K562 (cell line): ENCODE measurements around the gene CACNA1I. TPM values are rescaled to one million over a fixed set of nuclear protein-coding genes. Genes with fewer than 3 reads are reported as not detected.

Experiments
- BHLHE40 ChIP-seq: IDR thresholded peaks from 2 replicates; pipeline ENCODE4 v1.6.1; 2011; ENCODE audit warnings: low read length, improper control_type of control experiment
- CREB1 ChIP-seq, 2 experiments: sonication (generic) in 1 of 2; formaldehyde crosslinking in 1 of 2; IDR thresholded peaks; 2 replicates each; pipeline versions ENCODE4 v1.6.1 to v1.8.0; 2012 to 2022; ENCODE audit warnings: inconsistent platforms in 1 of 2, mild to moderate bottlenecking in 1 of 2, missing genetic modification reagents in 1 of 2, moderate library complexity in 1 of 2
- CXXC5 ChIP-seq: fragments of 250-450 bp; sonication (Bioruptor Pico); IDR thresholded peaks from 2 replicates; pipeline ENCODE4 v1.8.0; 2022; ENCODE audit warnings: inconsistent platforms, mild to moderate bottlenecking, moderate library complexity
- EP400 ChIP-seq: fragments of 450-650 bp; IDR thresholded peaks from 2 replicates; pipeline ENCODE4 v1.6.1; 2017; ENCODE audit warnings: antibody characterized with exemption, mild to moderate bottlenecking, moderate library complexity
- FOXM1 ChIP-seq, 2 experiments: fragments of 450-650 bp in 1 of 2; sonication (generic) in 1 of 2; formaldehyde crosslinking in 1 of 2; IDR thresholded peaks; 2 replicates each; pipeline versions ENCODE4 v1.6.1 to v1.9.0; 2017 to 2022; ENCODE audit warnings: low read depth in 2 of 2, mild to moderate bottlenecking in 2 of 2, missing genetic modification reagents in 1 of 2, moderate library complexity in 1 of 2
- GABPA ChIP-seq: fragments of 200-800 bp; sonication (Bioruptor generic); conservative IDR thresholded peaks from 2 replicates; pipeline ENCODE4 v1.6.1; 2016; ENCODE audit warnings: low read depth, missing genetic modification characterization, missing compliant biosample characterization
- KDM5B ChIP-seq: fragments of 200-600 bp; sonication (generic); IDR thresholded peaks from 2 replicates; pipeline ENCODE4 v1.6.1; 2012; ENCODE audit warnings: low read depth, mild to moderate bottlenecking, moderate library complexity, low read length, control low read depth, inconsistent platforms; ENCODE audit not compliant: insufficient replicate concordance
- PHF20 ChIP-seq: fragments of 450-650 bp; IDR thresholded peaks from 2 replicates; pipeline ENCODE4 v1.6.1; 2018; ENCODE audit not compliant: partially characterized antibody
- RAD51 ChIP-seq: fragments of 450-650 bp; IDR thresholded peaks from 2 replicates; pipeline ENCODE4 v1.7.1; 2016; ENCODE audit warnings: low read depth, mild to moderate bottlenecking, borderline replicate concordance
- SP1 ChIP-seq: sonication (generic); formaldehyde crosslinking; IDR thresholded peaks from 2 replicates; pipeline ENCODE4 v1.8.1; 2022; ENCODE audit warnings: mild to moderate bottlenecking, missing genetic modification reagents
- XRCC5 ChIP-seq: fragments of 200-400 bp; formaldehyde crosslinking; IDR thresholded peaks from 2 replicates; pipeline ENCODE4 v1.6.1; 2017; ENCODE audit warnings: low read depth, mild to moderate bottlenecking, low read length
- ZBTB7A ChIP-seq: IDR thresholded peaks from 2 replicates; pipeline ENCODE4 v1.6.1; 2011; ENCODE audit warnings: low read depth, mild to moderate bottlenecking, low read length, moderate library complexity, borderline replicate concordance; ENCODE audit not compliant: control insufficient read depth
- ZNF696 ChIP-seq: fragments of 250-450 bp; sonication (Bioruptor Pico); conservative IDR thresholded peaks from 2 replicates; pipeline ENCODE4 v1.4.0; 2020; ENCODE audit warnings: mild to moderate bottlenecking, moderate library complexity
- ZSCAN29 ChIP-seq: fragments of 450-650 bp; IDR thresholded peaks from 2 replicates; pipeline ENCODE4 v1.6.1; 2017
- polyA plus RNA-seq, 8 experiments: library from polyadenylated mRNA; depleted of rRNA in 4 of 8; stranded (reverse) in 5 of 8; unstranded in 3 of 8; fragments of >200 nt; fragmentation: Nextera tagmentation in 2 of 8; fragmentation: Illumina TruSeq in 1 of 8; extraction: Ambion mirVana in 2 of 8; extraction: Trizol in 1 of 8; gene quantifications; 2 replicates each; pipeline versions ENCODE4 v1.2.1 to v1.2.3, GENCODE V29; 2011 to 2014; ENCODE audit warnings: inconsistent platforms in 1 of 8, missing spikeins in 1 of 8
- total RNA-seq, 7 experiments: library from RNA; depleted of rRNA in 6 of 7; stranded (reverse); fragments of >200 nt in 6 of 7; fragmentation: Illumina TruSeq in 2 of 7; extraction: Trizol in 2 of 7; gene quantifications; 2 replicates each; pipeline versions ENCODE4 v1.2.1 to v1.2.3, GENCODE V29; 2011 to 2021; ENCODE audit warnings: low replicate concordance in 1 of 7
- TF ChIP-seq, protein P1 (sequence below): sonication (generic); formaldehyde crosslinking; IDR thresholded peaks from 2 replicates; pipeline ENCODE4 v1.8.1; 2023; ENCODE audit warnings: mild to moderate bottlenecking, missing genetic modification reagents, moderate library complexity
- TF ChIP-seq, protein P2 (sequence below): fragments of 450-650 bp; IDR thresholded peaks from 2 replicates; pipeline ENCODE4 v1.7.1; 2018; ENCODE audit warnings: mild to moderate bottlenecking, low read depth; ENCODE audit not compliant: partially characterized antibody
- TF ChIP-seq, protein P3 (sequence below): fragments of 250-450 bp; sonication (Bioruptor Pico); IDR thresholded peaks from 2 replicates; pipeline ENCODE4 v1.4.0; 2020; ENCODE audit warnings: mild to moderate bottlenecking

CACNA1I gene
- total and polyA plus RNA-seq, 9 of the 15 experiments (the other 6 are each of a cell fraction or from before 2014, with no cell fraction given), result 0.01 to 0.79 (median 0.32) TPM; not detected in 1

DNA sequence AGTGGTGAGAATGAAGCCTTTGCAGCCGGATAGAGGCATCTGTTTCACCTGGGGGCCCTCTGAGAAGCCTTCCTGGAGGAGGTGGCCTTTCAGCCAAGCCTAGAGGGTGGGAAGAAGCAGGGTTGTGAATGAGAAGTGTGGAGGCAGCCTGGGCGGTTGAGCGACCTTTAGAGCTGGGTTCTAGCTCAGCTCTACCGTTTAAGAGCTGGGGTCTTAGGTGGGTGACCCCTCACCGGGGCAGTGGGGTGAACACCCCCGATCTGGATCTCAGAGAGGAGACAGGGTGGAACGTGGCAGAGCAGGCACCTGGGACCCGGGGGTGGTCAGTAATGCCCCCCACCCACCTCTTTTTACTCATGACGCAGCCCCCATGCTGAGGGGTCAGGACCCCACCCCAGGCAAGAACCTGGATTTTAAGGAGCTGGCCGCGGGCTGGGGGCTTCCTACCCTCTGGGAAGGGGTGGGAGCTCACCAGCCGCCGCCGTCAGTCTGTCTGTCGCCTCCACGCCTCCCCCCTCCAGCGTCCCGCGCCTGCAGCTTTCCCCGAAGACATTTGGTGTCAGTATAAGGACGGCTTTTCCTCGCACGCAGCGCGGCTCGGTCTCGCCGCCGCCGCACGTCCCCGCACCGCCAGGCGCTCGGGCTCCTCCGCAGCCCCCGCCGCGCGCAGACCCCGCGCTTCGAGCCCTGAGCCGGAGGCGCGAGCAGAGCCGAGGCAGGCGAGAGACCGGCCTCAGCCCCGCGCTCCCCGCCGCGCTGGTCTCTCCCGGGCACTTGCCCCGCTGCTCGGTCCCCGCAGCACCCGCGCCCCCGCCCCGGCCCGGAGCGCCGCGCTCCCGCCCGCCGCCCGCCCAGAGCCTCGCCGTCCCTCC is 13.3 kb upstream of the CACNA1I start (continued):
- TF ChIP-seq GABPA (tag) (no peak), ZNF696 (CRISPR knock-in tag) (no peak), BHLHE40 (0 out of 2 replicates have a peak, but pooled peaks have one; percentile 12), FOXM1 (IDR thresholded peaks at IDR 0.05; ENCODE audit: low read depth) (no peak), FOXM1 (CRISPR knock-in tag; IDR thresholded peaks at IDR 0.05; ENCODE audit: low read depth) (no peak), ZSCAN29 (no peak), KDM5B (no peak), CXXC5 (peak; percentile 73), XRCC5 (no peak), ZBTB7A (peak; percentile 72; the same call in 1 of the 2 replicates), EP400 (no peak), PHF20 (no peak), SP1 (CRISPR knock-in tag) (no peak), RAD51 (no peak), CREB1 (IDR thresholded peaks at IDR 0.05) (no peak), CREB1 (CRISPR knock-in tag; IDR thresholded peaks at IDR 0.05) (no peak)
- TF ChIP-seq, protein P1, sequence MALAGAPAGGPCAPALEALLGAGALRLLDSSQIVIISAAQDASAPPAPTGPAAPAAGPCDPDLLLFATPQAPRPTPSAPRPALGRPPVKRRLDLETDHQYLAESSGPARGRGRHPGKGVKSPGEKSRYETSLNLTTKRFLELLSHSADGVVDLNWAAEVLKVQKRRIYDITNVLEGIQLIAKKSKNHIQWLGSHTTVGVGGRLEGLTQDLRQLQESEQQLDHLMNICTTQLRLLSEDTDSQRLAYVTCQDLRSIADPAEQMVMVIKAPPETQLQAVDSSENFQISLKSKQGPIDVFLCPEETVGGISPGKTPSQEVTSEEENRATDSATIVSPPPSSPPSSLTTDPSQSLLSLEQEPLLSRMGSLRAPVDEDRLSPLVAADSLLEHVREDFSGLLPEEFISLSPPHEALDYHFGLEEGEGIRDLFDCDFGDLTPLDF (CRISPR knock-in tag), result no peak
- TF ChIP-seq, protein P2, sequence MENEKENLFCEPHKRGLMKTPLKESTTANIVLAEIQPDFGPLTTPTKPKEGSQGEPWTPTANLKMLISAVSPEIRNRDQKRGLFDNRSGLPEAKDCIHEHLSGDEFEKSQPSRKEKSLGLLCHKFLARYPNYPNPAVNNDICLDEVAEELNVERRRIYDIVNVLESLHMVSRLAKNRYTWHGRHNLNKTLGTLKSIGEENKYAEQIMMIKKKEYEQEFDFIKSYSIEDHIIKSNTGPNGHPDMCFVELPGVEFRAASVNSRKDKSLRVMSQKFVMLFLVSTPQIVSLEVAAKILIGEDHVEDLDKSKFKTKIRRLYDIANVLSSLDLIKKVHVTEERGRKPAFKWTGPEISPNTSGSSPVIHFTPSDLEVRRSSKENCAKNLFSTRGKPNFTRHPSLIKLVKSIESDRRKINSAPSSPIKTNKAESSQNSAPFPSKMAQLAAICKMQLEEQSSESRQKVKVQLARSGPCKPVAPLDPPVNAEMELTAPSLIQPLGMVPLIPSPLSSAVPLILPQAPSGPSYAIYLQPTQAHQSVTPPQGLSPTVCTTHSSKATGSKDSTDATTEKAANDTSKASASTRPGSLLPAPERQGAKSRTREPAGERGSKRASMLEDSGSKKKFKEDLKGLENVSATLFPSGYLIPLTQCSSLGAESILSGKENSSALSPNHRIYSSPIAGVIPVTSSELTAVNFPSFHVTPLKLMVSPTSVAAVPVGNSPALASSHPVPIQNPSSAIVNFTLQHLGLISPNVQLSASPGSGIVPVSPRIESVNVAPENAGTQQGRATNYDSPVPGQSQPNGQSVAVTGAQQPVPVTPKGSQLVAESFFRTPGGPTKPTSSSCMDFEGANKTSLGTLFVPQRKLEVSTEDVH, result no peak
- TF ChIP-seq, protein P3, sequence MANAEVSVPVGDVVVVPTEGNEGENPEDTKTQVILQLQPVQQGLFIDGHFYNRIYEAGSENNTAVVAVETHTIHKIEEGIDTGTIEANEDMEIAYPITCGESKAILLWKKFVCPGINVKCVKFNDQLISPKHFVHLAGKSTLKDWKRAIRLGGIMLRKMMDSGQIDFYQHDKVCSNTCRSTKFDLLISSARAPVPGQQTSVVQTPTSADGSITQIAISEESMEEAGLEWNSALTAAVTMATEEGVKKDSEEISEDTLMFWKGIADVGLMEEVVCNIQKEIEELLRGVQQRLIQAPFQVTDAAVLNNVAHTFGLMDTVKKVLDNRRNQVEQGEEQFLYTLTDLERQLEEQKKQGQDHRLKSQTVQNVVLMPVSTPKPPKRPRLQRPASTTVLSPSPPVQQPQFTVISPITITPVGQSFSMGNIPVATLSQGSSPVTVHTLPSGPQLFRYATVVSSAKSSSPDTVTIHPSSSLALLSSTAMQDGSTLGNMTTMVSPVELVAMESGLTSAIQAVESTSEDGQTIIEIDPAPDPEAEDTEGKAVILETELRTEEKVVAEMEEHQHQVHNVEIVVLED, result no peak
- TF ChIP-seq, all 486 proteins: peak for 23
